ENCODE data around the gene SMIM1.
A peak's percentile ranks its signal among the peaks of the same experiment; 100 is the strongest.

The SMIM1 gene

GRCh38 chr1:3772715-3773571 is at the start of gene SMIM1:
Gene SMIM1 (plus strand): TSS chr1:3772749. CDS start chr1:3775374, 2,625 bp downstream.
- peak in 2 of 14 donors; percentile 16 to 43 for DNase-seq

- DNase-seq = no peak
Measured at GRCh38 chr1:3722846-3723245, 49.7 kb upstream of the SMIM1 start.

- DNase-seq = peak in 13 of 14 donors; percentile 18 to 78 (median 33)
Measured at GRCh38 chr1:3724416-3725030, 48.0 kb upstream of the SMIM1 start.

GRCh38 chr1:3725366-3725765 is 47.2 kb upstream of the SMIM1 start:
- DNase-seq = no peak

- peak in 5 of 14 donors; percentile 5 to 38 (median 23) for DNase-seq
Measured at GRCh38 chr1:3727042-3727824, 45.3 kb upstream of the SMIM1 start.

GRCh38 chr1:3727825-3728776 is 44.4 kb upstream of the SMIM1 start:
- DNase-seq = no peak

- no peak for DNase-seq
Measured at GRCh38 chr1:3729594-3730542, 42.7 kb upstream of the SMIM1 start.

GRCh38 chr1:3730543-3731247 is 41.9 kb upstream of the SMIM1 start:
- DNase-seq = no peak

- peak in 7 of 14 donors; percentile 10 to 45 (median 20) for DNase-seq
Measured at GRCh38 chr1:3731583-3732433, 40.7 kb upstream of the SMIM1 start.

- no peak for DNase-seq
Measured at GRCh38 chr1:3732434-3733093, 40.0 kb upstream of the SMIM1 start.

- DNase-seq = no peak
Measured at GRCh38 chr1:3733094-3733882, 39.3 kb upstream of the SMIM1 start.

GRCh38 chr1:3733883-3734589 is 38.5 kb upstream of the SMIM1 start:
- DNase-seq = no peak

GRCh38 chr1:3734602-3735001 is 37.9 kb upstream of the SMIM1 start:
- DNase-seq = no peak

GRCh38 chr1:3735027-3735681 is 37.4 kb upstream of the SMIM1 start:
- DNase-seq = no peak

GRCh38 chr1:3735688-3736087 is 36.9 kb upstream of the SMIM1 start:
- DNase-seq = no peak

- DNase-seq = no peak
Measured at GRCh38 chr1:3736131-3736561, 36.4 kb upstream of the SMIM1 start.
